Liver (tissue), 9 donors: ENCODE data around the gene TBL1XR1. TPM values are rescaled to one million over a fixed set of nuclear protein-coding genes. Genes with fewer than 3 reads are reported as not detected.
A peak's percentile ranks its signal among the peaks of the same experiment; 100 is the strongest.

ENCODE experiments used
- DNase-seq: peaks from one replicate; pipeline ENCODE4 v3.0.0-alpha.2; 2017; ENCODE audit warnings: low spot score
- H3K27ac ChIP-seq, 2 donors: one replicate each; pipeline ENCODE4 v1.7.0; 2013; ENCODE audit warnings: inconsistent platforms in 2 of 2, low read length in 2 of 2, control low read depth in 1 of 2, low read depth in 1 of 2, mild to moderate bottlenecking in 1 of 2
- H3K27me3 ChIP-seq, 4 donors: one replicate each; pipeline versions ENCODE4 v1.6.1 to v1.7.0; 2013; ENCODE audit warnings: low read length in 3 of 4, inconsistent platforms in 1 of 4, mild to moderate bottlenecking in 1 of 4, moderate library complexity in 1 of 4; ENCODE audit not compliant: control insufficient read depth in 4 of 4, insufficient read depth in 4 of 4
- H3K36me3 ChIP-seq, 4 donors: one replicate each; pipeline versions ENCODE4 v1.6.1 to v1.7.0; 2013; ENCODE audit warnings: low read length in 3 of 4, mild to moderate bottlenecking in 3 of 4, low read depth in 1 of 4, moderate library complexity in 1 of 4; ENCODE audit not compliant: control insufficient read depth in 4 of 4, insufficient read depth in 3 of 4
- H3K4me1 ChIP-seq, 4 donors: one replicate each; pipeline versions ENCODE4 v1.6.1 to v1.7.0; 2013; ENCODE audit warnings: low read length in 3 of 4, mild to moderate bottlenecking in 3 of 4, moderate library complexity in 1 of 4; ENCODE audit not compliant: control insufficient read depth in 4 of 4, insufficient read depth in 4 of 4
- H3K4me3 ChIP-seq, 3 donors: one replicate each; pipeline versions ENCODE4 v1.6.1 to v1.7.0; 2013; ENCODE audit warnings: low read length in 3 of 3, control low read depth in 1 of 3, low read depth in 1 of 3, mild to moderate bottlenecking in 1 of 3
- H3K9ac ChIP-seq, 2 donors: one replicate each; pipeline ENCODE4 v1.7.0; 2013; ENCODE audit warnings: low read length in 2 of 2, mild to moderate bottlenecking in 2 of 2, moderate library complexity in 2 of 2, control low read depth in 1 of 2, low read depth in 1 of 2
- H3K9me3 ChIP-seq, 4 donors: one replicate each; pipeline versions ENCODE4 v1.6.1 to v1.7.0; 2013; ENCODE audit warnings: low read length in 3 of 4; ENCODE audit not compliant: control insufficient read depth in 4 of 4
- EGR1 ChIP-seq, 2 donors: IDR thresholded peaks; 2 replicates each; pipeline ENCODE4 v1.6.1; 2016 to 2018; ENCODE audit warnings: antibody characterized with exemption in 2 of 2, low read depth in 2 of 2
- FOXA1 ChIP-seq: IDR thresholded peaks from 2 replicates; pipeline ENCODE4 v1.6.1; 2016; ENCODE audit warnings: antibody characterized with exemption
- FOXA2 ChIP-seq: IDR thresholded peaks from 2 replicates; pipeline ENCODE4 v1.6.1; 2016; ENCODE audit warnings: antibody characterized with exemption
- GABPA ChIP-seq, 2 donors: IDR thresholded peaks in 1 of 2; conservative IDR thresholded peaks in 1 of 2; 2 replicates each; pipeline ENCODE4 v1.6.1; 2016; ENCODE audit warnings: antibody characterized with exemption in 2 of 2, mild to moderate bottlenecking in 1 of 2, moderate library complexity in 1 of 2
- HNF4A ChIP-seq, 2 donors: conservative IDR thresholded peaks; 2 replicates each; pipeline ENCODE4 v1.6.1; 2016; ENCODE audit warnings: antibody characterized with exemption in 2 of 2, mild to moderate bottlenecking in 2 of 2
- HNF4G ChIP-seq: IDR thresholded peaks from 2 replicates; pipeline ENCODE4 v1.6.1; 2016; ENCODE audit warnings: antibody characterized with exemption
- JUND ChIP-seq, 2 donors: IDR thresholded peaks; 2 replicates each; pipeline ENCODE4 v1.6.1; 2016; ENCODE audit warnings: antibody characterized with exemption in 2 of 2
- NR2F2 ChIP-seq: IDR thresholded peaks from 2 replicates; pipeline ENCODE4 v1.6.1; 2016; ENCODE audit warnings: antibody characterized with exemption
- RAD21 ChIP-seq, 2 donors: IDR thresholded peaks; 2 replicates each; pipeline ENCODE4 v1.6.1; 2016; ENCODE audit warnings: antibody characterized with exemption in 2 of 2, mild to moderate bottlenecking in 2 of 2
- RXRA ChIP-seq, 2 donors: IDR thresholded peaks; 2 replicates each; pipeline ENCODE4 v1.6.1; 2017 to 2018; ENCODE audit warnings: antibody characterized with exemption in 2 of 2, mild to moderate bottlenecking in 1 of 2
- SP1 ChIP-seq: IDR thresholded peaks from 2 replicates; pipeline ENCODE4 v1.6.1; 2018; ENCODE audit warnings: antibody characterized with exemption, mild to moderate bottlenecking
- TAF1 ChIP-seq: conservative IDR thresholded peaks from 2 replicates; pipeline ENCODE4 v1.6.1; 2016; ENCODE audit warnings: antibody characterized with exemption, mild to moderate bottlenecking
- YY1 ChIP-seq: IDR thresholded peaks from 2 replicates; pipeline ENCODE4 v1.6.1; 2016; ENCODE audit warnings: antibody characterized with exemption, mild to moderate bottlenecking
- WGBS: extraction: QIAGEN DNeasy Blood & Tissue Kit; methylation state at CpG from one replicate; pipeline ENCODE4 v1.1.7; 2013; 5-methylcytosine and 5-hydroxymethylcytosine counted together
- polyA plus RNA-seq, 2 donors: library from polyadenylated mRNA; stranded (reverse) in 1 of 2; unstranded in 1 of 2; fragments of 200-250 nt in 1 of 2; fragments of >200 nt in 1 of 2; fragmentation: Nextera tagmentation in 1 of 2; extraction: Ambion mirVana in 1 of 2; gene quantifications; one replicate each; pipeline versions ENCODE4 v1.2.1 to v1.2.3, GENCODE V29; 2013 to 2015
- total RNA-seq, 2 donors: library from RNA; depleted of rRNA; stranded (reverse); fragments of >200 nt; gene quantifications; one replicate each; pipeline ENCODE4 v1.2.3, GENCODE V29; 2014
- TF ChIP-seq, protein P1 (sequence below): IDR thresholded peaks from 2 replicates; pipeline ENCODE4 v1.6.1; 2016; ENCODE audit warnings: antibody characterized with exemption
- TF ChIP-seq, protein P2 (sequence below): IDR thresholded peaks from 2 replicates; pipeline ENCODE4 v1.6.1; 2016; ENCODE audit warnings: antibody characterized with exemption
- TF ChIP-seq, protein P3 (sequence below): fragments of 150-350 bp; IDR thresholded peaks from 2 replicates; pipeline ENCODE4 v1.5.1; 2017; ENCODE audit warnings: improper control_type of control experiment, low read depth, low read length; ENCODE audit not compliant: missing input control
- TF ChIP-seq, protein P4 (sequence below): IDR thresholded peaks from 2 replicates; pipeline ENCODE4 v1.6.1; 2016; ENCODE audit warnings: antibody characterized with exemption
- TF ChIP-seq, protein P5 (sequence below): IDR thresholded peaks from 2 replicates; pipeline ENCODE4 v1.6.1; 2016; ENCODE audit warnings: antibody characterized with exemption, mild to moderate bottlenecking
- donor health status: healthy.
- donor health status: healthy.
- donor health status: healthy.
- donor health status: healthy.
- donor health status: healthy.

Gene TBL1XR1
- total and polyA plus RNA-seq, 4 donors: 10.3 to 65.9 (median 33.2) TPM

DNA sequence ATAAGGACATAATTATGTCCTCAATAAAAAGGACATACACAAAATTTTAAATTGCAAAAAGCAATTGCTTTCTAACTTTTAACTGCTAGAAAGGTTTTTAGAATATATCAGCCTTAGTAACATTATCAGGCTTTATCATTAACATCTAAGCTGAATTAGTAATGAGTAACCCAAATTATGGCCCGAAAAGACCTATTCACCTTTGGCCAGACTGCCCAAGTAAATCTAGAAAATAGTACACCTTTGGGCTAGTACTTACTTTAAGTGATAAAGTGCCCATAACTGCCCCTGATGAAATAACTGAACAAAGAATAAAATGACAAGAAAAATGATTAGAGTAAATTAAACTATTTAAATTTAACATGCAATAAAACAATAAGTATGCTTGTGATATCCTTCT is 117.2 kb downstream of the TBL1XR1 start:
- WGBS: 38% methylated on average over 1 of the region's 1 CpG
- DNase-seq: no peak
- Histone ChIP-seq H3K9ac (no peak overlapping the region), H3K27ac (no peak overlapping the region), H3K9me3 (no peaks in the 10 kb centered on the region), H3K4me1 (peaks cover 2 to 12% (median 12%) of the 10 kb centered on the region in 4 donors), H3K36me3 (no peaks in the 10 kb centered on the region), H3K4me3 (no peak overlapping the region), H3K27me3 (no peaks in the 10 kb centered on the region)
- TF ChIP-seq FOXA2 (no peak), HNF4A (conservative IDR thresholded peaks at IDR 0.05) (peak; percentile 51), SP1 (peak; percentile 28), RXRA (IDR thresholded peaks at IDR 0.05) (peak; percentile 78 to 84), RAD21 (IDR thresholded peaks at IDR 0.05) (peak in 1 of 2 donors; percentile 25), NR2F2 (peak; percentile 23)
- TF ChIP-seq, protein P1, sequence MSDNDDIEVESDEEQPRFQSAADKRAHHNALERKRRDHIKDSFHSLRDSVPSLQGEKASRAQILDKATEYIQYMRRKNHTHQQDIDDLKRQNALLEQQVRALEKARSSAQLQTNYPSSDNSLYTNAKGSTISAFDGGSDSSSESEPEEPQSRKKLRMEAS: no peak
- TF ChIP-seq, protein P2, sequence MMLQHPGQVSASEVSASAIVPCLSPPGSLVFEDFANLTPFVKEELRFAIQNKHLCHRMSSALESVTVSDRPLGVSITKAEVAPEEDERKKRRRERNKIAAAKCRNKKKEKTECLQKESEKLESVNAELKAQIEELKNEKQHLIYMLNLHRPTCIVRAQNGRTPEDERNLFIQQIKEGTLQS: no peak
- TF ChIP-seq, protein P3, sequence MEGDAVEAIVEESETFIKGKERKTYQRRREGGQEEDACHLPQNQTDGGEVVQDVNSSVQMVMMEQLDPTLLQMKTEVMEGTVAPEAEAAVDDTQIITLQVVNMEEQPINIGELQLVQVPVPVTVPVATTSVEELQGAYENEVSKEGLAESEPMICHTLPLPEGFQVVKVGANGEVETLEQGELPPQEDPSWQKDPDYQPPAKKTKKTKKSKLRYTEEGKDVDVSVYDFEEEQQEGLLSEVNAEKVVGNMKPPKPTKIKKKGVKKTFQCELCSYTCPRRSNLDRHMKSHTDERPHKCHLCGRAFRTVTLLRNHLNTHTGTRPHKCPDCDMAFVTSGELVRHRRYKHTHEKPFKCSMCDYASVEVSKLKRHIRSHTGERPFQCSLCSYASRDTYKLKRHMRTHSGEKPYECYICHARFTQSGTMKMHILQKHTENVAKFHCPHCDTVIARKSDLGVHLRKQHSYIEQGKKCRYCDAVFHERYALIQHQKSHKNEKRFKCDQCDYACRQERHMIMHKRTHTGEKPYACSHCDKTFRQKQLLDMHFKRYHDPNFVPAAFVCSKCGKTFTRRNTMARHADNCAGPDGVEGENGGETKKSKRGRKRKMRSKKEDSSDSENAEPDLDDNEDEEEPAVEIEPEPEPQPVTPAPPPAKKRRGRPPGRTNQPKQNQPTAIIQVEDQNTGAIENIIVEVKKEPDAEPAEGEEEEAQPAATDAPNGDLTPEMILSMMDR: no peak

DNA sequence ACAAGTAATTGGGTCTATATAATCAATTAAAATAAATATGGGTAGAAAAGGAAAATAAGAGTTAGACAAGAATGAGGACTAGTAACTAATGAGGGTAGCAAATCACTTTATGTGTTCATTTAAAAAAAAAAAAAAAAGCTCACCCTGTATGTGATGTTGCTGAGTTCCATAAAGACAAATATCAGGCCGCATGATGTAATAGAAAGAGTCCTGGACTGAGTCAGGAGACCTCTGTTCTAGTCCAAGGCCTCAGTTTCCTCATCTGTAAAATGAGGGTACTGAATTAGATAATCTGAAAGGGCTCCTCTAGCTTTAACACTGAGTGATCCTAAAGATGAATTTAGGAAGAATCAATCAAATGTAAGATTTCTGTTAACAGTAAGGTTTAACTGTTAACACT is 117.6 kb downstream of the TBL1XR1 start:
- Histone ChIP-seq H3K27me3 (no peaks in the 10 kb centered on the region), H3K36me3 (no peaks in the 10 kb centered on the region), H3K27ac (no peak overlapping the region), H3K9me3 (no peaks in the 10 kb centered on the region), H3K4me3 (no peak overlapping the region), H3K4me1 (peaks cover 2 to 12% (median 12%) of the 10 kb centered on the region in 4 donors), H3K9ac (no peak overlapping the region)
- TF ChIP-seq NR2F2 (no peak), FOXA2 (no peak), EGR1 (IDR thresholded peaks at IDR 0.05; ENCODE audit: low read depth in 2 of 2) (no peak), TAF1 (no peak), GABPA (IDR thresholded peaks at IDR 0.05 in 1 of 2, conservative IDR thresholded peaks at IDR 0.05 in 1 of 2) (no peak), RAD21 (IDR thresholded peaks at IDR 0.05) (no peak), HNF4G (no peak), FOXA1 (no peak), JUND (IDR thresholded peaks at IDR 0.05) (no peak), YY1 (no peak), SP1 (no peak), RXRA (IDR thresholded peaks at IDR 0.05) (no peak)
- TF ChIP-seq, protein P3: no peak
- TF ChIP-seq, protein P4, sequence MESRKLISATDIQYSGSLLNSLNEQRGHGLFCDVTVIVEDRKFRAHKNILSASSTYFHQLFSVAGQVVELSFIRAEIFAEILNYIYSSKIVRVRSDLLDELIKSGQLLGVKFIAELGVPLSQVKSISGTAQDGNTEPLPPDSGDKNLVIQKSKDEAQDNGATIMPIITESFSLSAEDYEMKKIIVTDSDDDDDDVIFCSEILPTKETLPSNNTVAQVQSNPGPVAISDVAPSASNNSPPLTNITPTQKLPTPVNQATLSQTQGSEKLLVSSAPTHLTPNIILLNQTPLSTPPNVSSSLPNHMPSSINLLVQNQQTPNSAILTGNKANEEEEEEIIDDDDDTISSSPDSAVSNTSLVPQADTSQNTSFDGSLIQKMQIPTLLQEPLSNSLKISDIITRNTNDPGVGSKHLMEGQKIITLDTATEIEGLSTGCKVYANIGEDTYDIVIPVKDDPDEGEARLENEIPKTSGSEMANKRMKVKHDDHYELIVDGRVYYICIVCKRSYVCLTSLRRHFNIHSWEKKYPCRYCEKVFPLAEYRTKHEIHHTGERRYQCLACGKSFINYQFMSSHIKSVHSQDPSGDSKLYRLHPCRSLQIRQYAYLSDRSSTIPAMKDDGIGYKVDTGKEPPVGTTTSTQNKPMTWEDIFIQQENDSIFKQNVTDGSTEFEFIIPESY: no peak
- TF ChIP-seq, protein P5, sequence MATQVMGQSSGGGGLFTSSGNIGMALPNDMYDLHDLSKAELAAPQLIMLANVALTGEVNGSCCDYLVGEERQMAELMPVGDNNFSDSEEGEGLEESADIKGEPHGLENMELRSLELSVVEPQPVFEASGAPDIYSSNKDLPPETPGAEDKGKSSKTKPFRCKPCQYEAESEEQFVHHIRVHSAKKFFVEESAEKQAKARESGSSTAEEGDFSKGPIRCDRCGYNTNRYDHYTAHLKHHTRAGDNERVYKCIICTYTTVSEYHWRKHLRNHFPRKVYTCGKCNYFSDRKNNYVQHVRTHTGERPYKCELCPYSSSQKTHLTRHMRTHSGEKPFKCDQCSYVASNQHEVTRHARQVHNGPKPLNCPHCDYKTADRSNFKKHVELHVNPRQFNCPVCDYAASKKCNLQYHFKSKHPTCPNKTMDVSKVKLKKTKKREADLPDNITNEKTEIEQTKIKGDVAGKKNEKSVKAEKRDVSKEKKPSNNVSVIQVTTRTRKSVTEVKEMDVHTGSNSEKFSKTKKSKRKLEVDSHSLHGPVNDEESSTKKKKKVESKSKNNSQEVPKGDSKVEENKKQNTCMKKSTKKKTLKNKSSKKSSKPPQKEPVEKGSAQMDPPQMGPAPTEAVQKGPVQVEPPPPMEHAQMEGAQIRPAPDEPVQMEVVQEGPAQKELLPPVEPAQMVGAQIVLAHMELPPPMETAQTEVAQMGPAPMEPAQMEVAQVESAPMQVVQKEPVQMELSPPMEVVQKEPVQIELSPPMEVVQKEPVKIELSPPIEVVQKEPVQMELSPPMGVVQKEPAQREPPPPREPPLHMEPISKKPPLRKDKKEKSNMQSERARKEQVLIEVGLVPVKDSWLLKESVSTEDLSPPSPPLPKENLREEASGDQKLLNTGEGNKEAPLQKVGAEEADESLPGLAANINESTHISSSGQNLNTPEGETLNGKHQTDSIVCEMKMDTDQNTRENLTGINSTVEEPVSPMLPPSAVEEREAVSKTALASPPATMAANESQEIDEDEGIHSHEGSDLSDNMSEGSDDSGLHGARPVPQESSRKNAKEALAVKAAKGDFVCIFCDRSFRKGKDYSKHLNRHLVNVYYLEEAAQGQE: no peak
- TF ChIP-seq, protein P1: no peak
- TF ChIP-seq, protein P2: no peak
- DNase-seq: no peak
- WGBS: 68% methylated on average over 1 of the region's 1 CpG
